CD4-positive, alpha-beta T cell (primary cell): ENCODE results near the gene SLC35E3. TPM values are rescaled to one million over a fixed set of nuclear protein-coding genes. Genes with fewer than 3 reads are reported as not detected.

Source experiments
- ATAC-seq: fragments of 200-7000 bp; cut with Tn5 transposase; one replicate; pipeline ENCODE4 v1.10.0; 2022; ENCODE audit warnings: mild to moderate bottlenecking; ENCODE audit not compliant: poor library complexity
- CTCF ChIA-PET: fragments of 350-600 bp; sonication (Branson Sonifier 250); formaldehyde crosslinking; loops from one replicate; lab custom pipeline; 2021; ENCODE audit warnings: antibody characterized with exemption, inconsistent platforms; lab: Charles Lee
- POLR2A ChIA-PET: fragments of 350-600 bp; sonication (Branson Sonifier 250); formaldehyde crosslinking; loops from one replicate; lab custom pipeline; 2021; ENCODE audit warnings: antibody characterized with exemption, inconsistent platforms; lab: Charles Lee
- DNase-seq, 14 experiments: peaks; one replicate each; pipeline ENCODE4 v3.0.0-alpha.2; 2013 to 2020; ENCODE audit warnings: mixed read lengths in 2 of 14
- H3K27ac ChIP-seq, 2 donors: one replicate each; pipeline versions ENCODE4 v1.5.1 to v1.7.0; 2013; ENCODE audit warnings: low read length in 2 of 2, low read depth in 1 of 2, mild to moderate bottlenecking in 1 of 2
- H3K27me3 ChIP-seq, 2 experiments: 1 replicate in 1 of 2; 2 replicates in 1 of 2; pipeline versions ENCODE4 v1.6.1 to v1.7.0; 2013; ENCODE audit warnings: low read length in 2 of 2, control low read depth in 1 of 2, mild to moderate bottlenecking in 1 of 2, moderate library complexity in 1 of 2; ENCODE audit not compliant: insufficient read depth in 2 of 2, control insufficient read depth in 1 of 2
- H3K36me3 ChIP-seq: one replicate; pipeline ENCODE4 v1.6.1; 2013; ENCODE audit warnings: low read length, control low read depth; ENCODE audit not compliant: insufficient read depth
- H3K4me1 ChIP-seq: one replicate; pipeline ENCODE4 v1.6.1; 2013; ENCODE audit warnings: low read length, control low read depth; ENCODE audit not compliant: insufficient read depth
- H3K4me3 ChIP-seq: one replicate; pipeline ENCODE4 v1.5.1; 2013; ENCODE audit warnings: mild to moderate bottlenecking, low read length, moderate library complexity
- H3K9me3 ChIP-seq, 2 experiments: 1 replicate in 1 of 2; 2 replicates in 1 of 2; pipeline versions ENCODE4 v1.6.1 to v1.7.0; 2013; ENCODE audit warnings: low read length in 2 of 2, mild to moderate bottlenecking in 2 of 2, control low read depth in 1 of 2, moderate library complexity in 1 of 2; ENCODE audit not compliant: control insufficient read depth in 1 of 2, insufficient read depth in 1 of 2
- H3K27ac Mint-ChIP-seq: one replicate; pipeline ENCODE4 v1.8.0; 2020; ENCODE audit warnings: mixed read lengths
- H3K27me3 Mint-ChIP-seq: one replicate; pipeline ENCODE4 v1.8.0; 2021; ENCODE audit warnings: mixed read lengths
- H3K36me3 Mint-ChIP-seq: one replicate; pipeline ENCODE4 v1.8.0; 2021; ENCODE audit warnings: low read depth, mixed read lengths
- H3K4me1 Mint-ChIP-seq: one replicate; pipeline ENCODE4 v1.8.0; 2021; ENCODE audit warnings: low read depth, mixed read lengths
- H3K4me3 Mint-ChIP-seq: one replicate; pipeline ENCODE4 v1.8.0; 2020; ENCODE audit warnings: mild to moderate bottlenecking, mixed read lengths
- H3K9me3 Mint-ChIP-seq: one replicate; pipeline ENCODE4 v1.8.0; 2020; ENCODE audit warnings: mixed read lengths
- CTCF ChIP-seq: fragments of 200-600 bp; IDR thresholded peaks from one replicate; pipeline ENCODE4 v1.8.0; 2022; ENCODE audit warnings: antibody characterized with exemption, mild to moderate bottlenecking
- intact Hi-C, 2 experiments: fragments of 100-400 bp; cut with DNase I in 1 of 2; cut with micrococcal nuclease in 1 of 2; formaldehyde crosslinking; loops; one replicate each; pipeline versions ENCODE4 v1.15.1 to v1.9.0; 2023 to 2025; cut with DNase I, micrococcal nuclease
- total RNA-seq, 174 experiments: library from RNA in 2 of 174; stranded (reverse) in 2 of 174; gene quantifications; one replicate each; pipeline ENCODE4 v1.2.3 and lab custom pipeline; 2021 to 2026

Gene SLC35E3
- total RNA-seq, 2 experiments from 2014 or later = 3.5 to 6.1 TPM

DNA sequence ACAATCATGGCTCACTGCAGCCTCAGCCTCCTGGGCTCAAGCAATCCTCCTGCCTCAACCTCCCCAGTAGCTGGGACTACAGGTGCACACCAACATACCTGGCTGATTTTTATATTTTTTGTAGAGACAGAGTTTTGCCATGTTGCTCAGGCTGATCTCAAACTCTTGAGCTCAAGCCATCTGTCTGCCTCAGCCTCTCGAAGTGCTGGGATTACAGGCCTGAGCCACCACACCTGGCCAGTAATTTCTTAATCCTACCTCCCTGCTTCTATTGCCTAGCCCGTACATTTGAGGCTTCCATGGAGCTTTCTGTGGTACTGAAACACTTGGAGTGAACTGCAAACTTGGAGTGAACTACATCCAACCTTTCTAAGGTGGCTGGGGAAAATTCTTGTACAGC, 20.7 kb downstream of the SLC35E3 start:
- Histone ChIP-seq H3K4me3 (no peak overlapping the region), H3K27ac (no peak overlapping the region), H3K4me1 (no peaks in the 10 kb centered on the region), H3K36me3 (peaks cover 16% of the 10 kb centered on the region), H3K27me3 (no peaks in the 10 kb centered on the region), H3K9me3 (no peaks in the 10 kb centered on the region)
- intact Hi-C loops = no loop called here
- ATAC-seq (no peak), DNase-seq (no peak)
- ChIA-PET POLR2A (no interaction called here), CTCF (interaction anchor here (1.1 kb wide), 2 partner anchors 14 to 64 kb away, joined by 3 read pairs; no protein-coding TSS in a partner anchor)
- Mint-ChIP-seq H3K4me3 (no peak overlapping the region), H3K27ac (no peak overlapping the region), H3K4me1 (peaks cover 10% of the 10 kb centered on the region), H3K27me3 (no peaks in the 10 kb centered on the region), H3K9me3 (no peaks in the 10 kb centered on the region), H3K36me3 (peaks cover 43% of the 10 kb centered on the region)
- no peak for TF ChIP-seq CTCF

GRCh38 chr12:68767191-68767590, 21.2 kb downstream of the SLC35E3 start:
- intact Hi-C loops = no loop called here
- Mint-ChIP-seq H3K27ac (no peak overlapping the region), H3K4me3 (no peak overlapping the region), H3K4me1 (peaks cover 11% of the 10 kb centered on the region), H3K9me3 (no peaks in the 10 kb centered on the region), H3K27me3 (no peaks in the 10 kb centered on the region), H3K36me3 (peaks cover 37% of the 10 kb centered on the region)
- peaks cover 16% of the 10 kb centered on the region for H3K36me3 ChIP-seq
- no peaks in the 10 kb centered on the region for H3K4me1 ChIP-seq
- TF ChIP-seq CTCF = no peak
- ChIA-PET POLR2A (no interaction called here), CTCF (interaction anchor here (1.1 kb wide), 2 partner anchors 15 to 63 kb away, joined by 3 read pairs; no protein-coding TSS in a partner anchor)
- H3K9me3 ChIP-seq = no peaks in the 10 kb centered on the region
- ATAC-seq = no peak
- H3K4me3 ChIP-seq = no peak overlapping the region
- DNase-seq = no peak
- H3K27ac ChIP-seq = no peak overlapping the region
- H3K27me3 ChIP-seq = no peaks in the 10 kb centered on the region

- CTCF ChIA-PET = no interaction called here
- ATAC-seq (no peak), DNase-seq (no peak)
- H3K9me3 Mint-ChIP-seq = no peaks in the 10 kb centered on the region
- POLR2A ChIA-PET = no interaction called here
- Histone ChIP-seq H3K9me3 (no peaks in the 10 kb centered on the region), H3K4me3 (no peak overlapping the region), H3K4me1 (peaks cover 9% of the 10 kb centered on the region), H3K27ac (no peak overlapping the region), H3K27me3 (no peaks in the 10 kb centered on the region), H3K36me3 (peaks cover 9% of the 10 kb centered on the region)
- H3K27ac Mint-ChIP-seq = no peak overlapping the region
- no peaks in the 10 kb centered on the region for H3K27me3 Mint-ChIP-seq
- peaks cover 25% of the 10 kb centered on the region for H3K36me3 Mint-ChIP-seq
- intact Hi-C loops = no loop called here
- TF ChIP-seq CTCF = no peak
- peaks cover 24% of the 10 kb centered on the region for H3K4me1 Mint-ChIP-seq
- no peak overlapping the region for H3K4me3 Mint-ChIP-seq
These were observed 22.5 kb downstream of the SLC35E3 start for GRCh38 chr12:68768431-68768939.
